Activated CD4-positive, alpha-beta T cell treated with anti-CD3 and anti-CD28 coated beads, Interleukin-2, amount 50 U/mL, for 1 hour (primary cell): Measurements from ENCODE around the gene ZNF57.
"Not testable (repeated sequence)": the region's sequence is repeated elsewhere in the genome, so short reads cannot be mapped to it uniquely, and the experiment has no call there.

ENCODE experiments used
- DNase-seq: peaks from one replicate; pipeline ENCODE4 v3.0.0-alpha.2; 2020

ZNF57 gene

GRCh38 chr19:2960120-2960519, 59.4 kb downstream of the ZNF57 start:
- no peak for DNase-seq

- DNase-seq: peak; percentile 32
Measured at GRCh38 chr19:2962018-2962670, 61.4 kb downstream of the ZNF57 start.

- no peak for DNase-seq
Measured at GRCh38 chr19:2963122-2963521, 62.4 kb downstream of the ZNF57 start.

- not testable (repeated sequence) for DNase-seq
Measured at GRCh38 chr19:2963631-2964030, 62.9 kb downstream of the ZNF57 start.

GRCh38 chr19:2964874-2965273, 64.1 kb downstream of the ZNF57 start:
- no peak for DNase-seq

GRCh38 chr19:2967972-2968371, 67.2 kb downstream of the ZNF57 start:
- DNase-seq: no peak
